Ureter (tissue), 1 donor: ENCODE data around the gene DNAJA2. TPM values are rescaled to one million over a fixed set of nuclear protein-coding genes. Genes with fewer than 3 reads are reported as not detected.

ENCODE experiments used
- DNase-seq: peaks from one replicate; pipeline ENCODE4 v3.0.0-alpha.2; 2020; ENCODE audit warnings: low spot score
- total RNA-seq: library from RNA; stranded (reverse); gene quantifications from one replicate; pipeline ENCODE4 v1.2.4, GENCODE V29; 2023
- donor health status: DM: yes; HTN: yes; CAD: no.

The DNAJA2 gene
- total RNA-seq, 1 donor from 2014 or later: 51.5 TPM

GRCh38 chr16:46928811-46929210 is 44.7 kb downstream of the DNAJA2 start:
- DNase-seq: no peak

DNA sequence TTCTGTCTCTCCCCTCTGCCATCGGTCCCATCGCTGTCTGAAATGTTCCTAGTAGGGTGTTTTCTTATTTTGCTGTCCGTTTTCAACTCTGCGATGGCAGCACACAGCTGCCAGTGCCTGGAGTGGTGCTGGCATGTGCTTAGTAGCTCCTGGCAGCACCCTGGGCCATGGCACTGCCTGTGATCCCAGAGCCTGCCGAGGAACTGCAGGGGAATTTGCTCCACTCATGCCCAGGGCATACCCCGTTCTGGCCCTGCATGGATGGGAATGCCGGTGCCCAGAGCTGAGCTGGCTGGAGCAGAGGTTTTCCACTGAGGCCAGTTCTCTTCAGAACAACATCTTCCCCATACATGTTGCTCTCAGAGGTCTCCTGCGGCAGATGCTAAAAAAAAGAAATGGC is 46.2 kb downstream of the DNAJA2 start:
- no peak for DNase-seq

DNA sequence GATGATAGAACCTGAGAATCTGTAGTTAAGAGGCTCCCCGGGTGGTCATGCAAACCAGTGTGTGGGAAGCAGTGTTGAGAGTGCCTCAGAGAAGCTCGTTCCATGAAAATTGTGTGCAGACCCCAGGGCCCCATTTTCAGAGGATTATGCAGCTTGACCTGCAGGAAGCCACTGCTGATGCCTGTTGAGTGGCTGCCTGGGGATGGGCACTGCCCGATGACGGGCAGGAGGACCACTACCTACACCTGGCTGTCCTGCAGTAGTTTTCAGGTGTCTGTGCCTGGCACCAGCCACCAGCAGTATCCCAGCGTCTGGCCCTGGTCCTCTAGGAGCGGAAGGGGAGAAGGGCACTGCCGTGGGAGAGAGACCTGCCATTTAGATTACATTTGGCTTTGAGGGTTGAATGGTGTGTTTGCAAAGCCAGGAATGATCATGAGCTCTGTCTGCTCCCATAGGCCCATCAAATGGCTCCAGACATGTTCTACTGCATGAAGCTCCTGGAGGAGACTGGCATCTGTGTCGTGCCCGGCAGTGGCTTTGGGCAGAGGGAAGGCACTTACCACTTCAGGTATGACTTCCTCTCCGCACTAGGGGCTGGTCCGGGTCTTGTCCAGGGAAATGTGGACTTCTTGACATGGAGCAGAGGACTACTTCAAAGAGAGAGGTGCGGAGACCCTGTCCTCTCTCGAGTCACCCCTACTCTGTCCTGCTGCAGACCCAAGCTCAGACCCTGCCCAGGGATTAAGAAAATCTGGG is 46.8 kb downstream of the DNAJA2 start:
- no peak for DNase-seq

GRCh38 chr16:46924402-46924801 is 49.1 kb downstream of the DNAJA2 start:
- no peak for DNase-seq

- DNase-seq: no peak
Measured at GRCh38 chr16:46923513-46924295, 49.8 kb downstream of the DNAJA2 start.

DNA sequence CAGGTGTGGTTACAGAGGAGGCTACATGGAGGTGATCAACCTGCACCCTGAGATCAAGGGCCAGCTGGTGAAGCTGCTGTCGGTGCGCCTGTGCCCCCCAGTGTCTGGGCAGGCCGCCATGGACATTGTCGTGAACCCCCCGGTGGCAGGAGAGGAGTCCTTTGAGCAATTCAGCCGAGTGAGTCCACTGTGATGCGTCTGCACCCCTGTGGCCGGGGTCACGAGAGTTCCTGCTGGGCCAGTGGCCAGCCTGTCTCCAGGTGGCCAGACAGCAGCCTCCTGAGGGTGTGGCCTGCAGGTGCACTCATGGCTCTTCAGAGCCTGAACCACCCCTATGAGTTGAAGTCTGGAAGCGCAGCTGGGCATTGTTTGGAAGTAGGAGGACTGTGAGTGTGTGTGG is 51.2 kb downstream of the DNAJA2 start:
- DNase-seq: no peak

- DNase-seq: peak; percentile 84
Measured at GRCh38 chr16:46920402-46921068, 52.9 kb downstream of the DNAJA2 start.

DNA sequence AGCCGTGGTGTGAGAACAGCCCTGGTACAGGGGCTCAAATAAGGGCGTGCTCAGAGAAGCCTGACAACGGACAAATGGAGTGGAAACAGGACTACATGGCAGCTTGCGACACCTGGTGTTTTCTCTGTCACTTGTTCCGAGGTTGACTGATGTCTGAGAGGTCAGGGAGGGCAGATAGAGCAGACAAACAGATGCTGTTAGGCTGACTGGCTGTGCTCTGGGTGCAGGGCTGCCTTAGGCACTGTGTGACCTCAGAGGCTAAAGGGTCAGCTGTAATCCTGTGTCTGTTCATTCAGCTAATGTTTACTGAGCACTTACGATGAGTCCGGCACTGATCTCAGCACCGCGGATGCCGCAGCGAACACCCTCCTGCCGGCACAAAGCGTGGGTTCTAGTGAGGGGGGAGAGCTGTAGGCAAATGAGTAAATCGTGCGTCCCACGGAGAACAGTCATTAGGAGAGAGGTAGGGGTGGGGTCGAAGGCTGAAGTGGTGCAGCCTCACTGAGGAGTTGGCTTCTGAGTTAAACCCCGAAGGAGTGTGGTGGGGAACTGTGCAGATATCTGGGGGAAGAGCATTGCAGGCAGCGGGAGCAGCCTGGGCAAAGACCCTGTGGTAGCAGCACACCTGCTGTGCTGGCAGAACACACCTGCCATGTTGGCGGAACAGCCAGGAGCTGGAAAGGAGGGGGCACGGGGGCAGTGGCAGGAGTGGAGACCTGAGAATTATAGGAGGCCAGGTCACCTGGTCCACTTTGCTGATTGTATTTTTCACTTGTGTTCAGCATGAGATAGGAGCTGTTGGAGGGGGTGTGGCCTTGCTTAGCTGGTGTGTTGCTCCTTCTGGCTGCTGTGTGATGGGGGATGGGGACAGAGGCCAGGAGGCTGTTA is 54.3 kb downstream of the DNAJA2 start:
- DNase-seq: no peak

DNA sequence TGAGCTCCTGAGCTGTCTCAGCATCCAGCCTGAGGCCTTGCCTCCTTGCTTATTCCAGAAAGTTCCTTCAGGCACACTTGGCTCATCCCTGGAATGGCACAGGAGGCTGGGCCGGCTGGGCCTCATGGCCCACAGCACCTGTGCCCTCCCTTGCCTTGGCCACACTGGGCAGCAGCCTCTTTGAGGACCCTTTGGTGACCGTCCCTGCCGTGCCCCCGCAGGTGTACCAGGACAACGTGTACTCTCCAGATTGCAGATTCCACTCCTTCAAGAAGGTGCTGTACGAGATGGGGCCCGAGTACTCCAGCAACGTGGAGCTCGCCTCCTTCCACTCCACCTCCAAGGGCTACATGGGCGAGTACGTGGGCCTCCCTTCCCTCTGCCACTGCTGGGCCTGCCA is 55.1 kb downstream of the DNAJA2 start:
- no peak for DNase-seq

DNA sequence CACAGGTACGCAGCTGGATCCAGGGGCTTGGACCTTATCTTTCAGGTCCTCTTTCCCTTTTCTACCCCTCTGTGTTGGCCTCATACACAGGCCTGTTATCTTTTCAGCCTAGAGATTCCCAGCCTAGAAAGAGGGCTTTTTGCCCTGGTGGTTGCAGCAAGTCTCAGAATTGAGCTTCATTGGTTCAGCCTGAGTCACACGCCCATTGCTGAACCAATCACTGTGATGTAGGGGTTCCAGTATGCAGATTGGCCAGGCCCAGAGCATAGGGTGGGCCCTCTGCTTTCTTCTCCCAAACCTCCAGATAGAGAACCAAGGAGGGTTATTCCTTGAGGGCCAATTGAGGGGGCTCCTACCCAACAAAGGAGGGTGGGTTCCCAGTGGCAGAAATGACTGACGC is 56.5 kb downstream of the DNAJA2 start:
- DNase-seq: no peak

- no peak for DNase-seq
Measured at GRCh38 chr16:46915483-46916025, 57.9 kb downstream of the DNAJA2 start.

- no peak for DNase-seq
Measured at GRCh38 chr16:46914556-46915201, 58.8 kb downstream of the DNAJA2 start.

DNA sequence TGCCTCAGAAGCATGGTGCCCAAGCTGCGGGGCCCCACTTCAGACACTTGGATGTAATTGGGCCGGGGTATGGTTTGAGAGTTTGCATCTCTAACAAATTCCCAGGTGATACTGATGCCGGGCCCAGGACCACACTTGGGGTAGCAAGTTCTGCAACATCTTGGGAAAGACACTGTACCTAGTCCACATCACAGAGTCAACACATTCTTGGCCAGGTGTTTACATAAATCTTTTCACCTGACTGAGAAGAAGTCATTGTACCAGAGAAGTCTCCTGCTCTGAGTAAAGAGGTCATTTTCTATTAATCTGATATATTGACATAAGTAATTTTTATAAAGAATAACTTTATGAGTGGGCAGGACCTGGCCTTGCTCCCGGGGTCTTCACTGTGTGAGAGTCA is 61.8 kb downstream of the DNAJA2 start:
- no peak for DNase-seq

- DNase-seq: no peak
Measured at GRCh38 chr16:46911038-46911437, 62.4 kb downstream of the DNAJA2 start.

DNA sequence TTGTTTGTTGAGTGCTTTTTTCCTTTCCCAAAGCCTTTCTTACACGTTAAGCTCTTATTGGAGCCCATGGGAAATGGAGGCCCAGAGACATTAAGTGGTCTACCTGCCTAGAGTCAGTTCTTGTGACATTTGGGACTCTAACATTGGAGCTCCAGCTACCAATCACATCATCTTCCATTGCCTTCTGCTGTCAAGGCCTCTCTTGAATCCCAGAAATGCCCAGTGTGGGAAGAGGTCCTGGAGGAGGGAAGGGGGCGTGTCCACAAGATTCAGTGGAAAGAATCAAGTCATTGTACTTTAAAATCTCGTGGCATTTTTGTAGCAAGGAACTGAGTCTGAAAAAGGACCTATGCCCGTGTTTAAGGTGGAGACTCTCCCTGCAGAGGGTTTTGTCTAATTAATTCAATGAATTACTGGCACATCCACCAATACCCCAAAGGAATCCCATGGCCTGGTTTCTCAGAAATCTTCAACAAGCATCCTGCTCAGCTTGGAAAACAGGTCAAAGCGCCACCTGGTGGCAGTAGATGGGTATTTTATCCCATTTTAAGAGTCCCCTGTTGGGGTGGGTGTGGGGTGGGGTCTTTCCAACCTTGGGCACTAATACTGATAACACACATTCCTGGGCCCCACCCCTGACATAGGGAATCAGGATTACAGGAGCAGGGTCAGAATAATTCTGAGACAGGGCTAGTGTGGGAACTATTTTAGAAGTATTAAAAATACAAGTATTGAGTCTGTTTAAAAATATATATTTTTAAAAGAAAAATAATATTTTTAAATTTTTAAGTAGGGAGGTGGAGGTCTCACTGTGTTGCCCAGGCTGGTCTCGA is 64.7 kb downstream of the DNAJA2 start:
- no peak for DNase-seq

GRCh38 chr16:46907061-46907774 is 66.3 kb downstream of the DNAJA2 start:
- no peak for DNase-seq

DNA sequence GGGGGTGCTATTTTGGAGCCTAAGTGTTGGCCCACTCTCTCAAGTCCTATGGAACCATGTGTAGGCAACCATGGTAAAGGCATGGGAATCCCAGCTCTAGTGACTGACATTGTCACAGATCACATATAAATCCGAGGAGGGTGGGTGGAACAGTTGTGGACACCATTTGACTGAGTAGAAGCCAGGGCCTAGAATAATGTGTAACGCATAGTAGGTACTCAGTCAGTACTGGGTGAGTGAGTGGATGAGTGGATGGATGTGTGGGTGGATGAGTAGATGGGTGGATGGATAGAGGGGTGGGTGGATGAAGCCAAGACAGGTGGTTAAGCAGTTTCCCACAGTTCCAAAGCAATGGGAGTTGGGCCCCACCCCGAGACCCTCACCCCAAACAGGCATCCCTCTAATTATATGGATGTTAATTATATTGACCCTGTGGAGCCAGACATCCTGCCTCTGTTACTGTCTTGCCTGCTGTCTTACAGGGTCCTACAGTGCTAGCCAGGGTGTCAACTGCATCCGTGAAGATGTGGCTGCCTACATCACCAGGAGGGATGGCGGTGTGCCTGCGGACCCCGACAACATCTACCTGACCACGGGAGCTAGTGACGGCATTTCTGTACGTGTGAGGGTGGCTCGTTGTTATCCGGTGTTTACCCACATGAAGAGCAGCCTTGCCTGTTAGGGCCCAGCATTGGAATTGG is 67.0 kb downstream of the DNAJA2 start:
- no peak for DNase-seq
